Endothelial cell of umbilical vein (primary cell): ENCODE data around the gene MIEF1. TPM values are rescaled to one million over a fixed set of nuclear protein-coding genes. Genes with fewer than 3 reads are reported as not detected.

Experiments used
- BruUV-seq: library from RNA; stranded (reverse); fragments of 400-500 nt; replicated peaks from 2 replicates; lab custom pipeline; 2021; lab: Mats Ljungman, UMichigan
- CTCF ChIA-PET: fragments of 300-600, 350-600 bp; sonication (Branson Sonifier 250); formaldehyde crosslinking; loops from one replicate; lab custom pipeline; 2021; ENCODE audit warnings: antibody characterized with exemption, inconsistent platforms; lab: Charles Lee
- POLR2A ChIA-PET: fragments of 300-600, 350-600 bp; sonication (Branson Sonifier 250); formaldehyde crosslinking; loops from one replicate; lab custom pipeline; 2021; ENCODE audit warnings: antibody characterized with exemption, inconsistent platforms; lab: Charles Lee
- DNase-seq: peaks from one replicate; pipeline ENCODE4 v3.0.0-alpha.2; 2011; ENCODE audit warnings: low read depth, low spot score
- FAIRE-seq: peaks from 2 replicates; lab custom pipeline; 2011; peaks lifted over from hg19 to GRCh38; lab: Jason Lieb, UNC
- H2AFZ ChIP-seq: 2 replicates; pipeline ENCODE4 v1.6.0; 2012; ENCODE audit warnings: low read depth, low read length, control low read depth, inconsistent platforms
- H3K27ac ChIP-seq: 2 replicates; pipeline ENCODE4 v1.5.1; 2011; ENCODE audit warnings: low read depth, mild to moderate bottlenecking, control low read depth, low read length, moderate library complexity; ENCODE audit not compliant: insufficient read depth
- H3K27me3 ChIP-seq, 2 experiments: 2 replicates each; pipeline versions ENCODE4 v1.6.0 to v1.6.1; 2011; ENCODE audit warnings: low read length in 2 of 2, mixed read lengths in 1 of 2; ENCODE audit not compliant: control insufficient read depth in 2 of 2, insufficient read depth in 2 of 2
- H3K36me3 ChIP-seq, 2 experiments: 2 replicates in 1 of 2; 3 replicates in 1 of 2; pipeline ENCODE4 v1.5.1; 2011; ENCODE audit warnings: low read length in 2 of 2, mild to moderate bottlenecking in 1 of 2, moderate library complexity in 1 of 2; ENCODE audit not compliant: control insufficient read depth in 2 of 2, insufficient read depth in 2 of 2; ENCODE audit errors: extremely low read depth in 1 of 2
- H3K4me1 ChIP-seq: 3 replicates; pipeline ENCODE4 v1.5.1; 2011; ENCODE audit warnings: mild to moderate bottlenecking, low read length; ENCODE audit not compliant: control insufficient read depth, insufficient read depth; ENCODE audit errors: extremely low read depth
- H3K4me2 ChIP-seq: 2 replicates; pipeline ENCODE4 v1.6.1; 2011; ENCODE audit warnings: low read length, control low read depth, mixed read lengths; ENCODE audit not compliant: insufficient read depth
- H3K4me3 ChIP-seq, 3 experiments: fragments of 200-600 bp in 1 of 3; sonication (generic), shearing (Covaris generic) in 1 of 3; replicated peaks in 1 of 3; 2 replicates each; pipeline ENCODE4 v1.5.1; 2011 to 2016; ENCODE audit warnings: control low read depth in 3 of 3, low read length in 3 of 3, mild to moderate bottlenecking in 2 of 3, inconsistent platforms in 1 of 3, low read depth in 1 of 3, moderate library complexity in 1 of 3; ENCODE audit not compliant: insufficient read depth in 1 of 3
- H3K79me2 ChIP-seq: 2 replicates; pipeline ENCODE4 v1.6.0; 2012; ENCODE audit warnings: low read length, inconsistent platforms; ENCODE audit not compliant: control insufficient read depth, insufficient read depth
- H3K9ac ChIP-seq: replicated peaks from 2 replicates; pipeline ENCODE3; 2011; ENCODE audit warnings: low read length, control low read depth; ENCODE audit not compliant: insufficient read depth; ENCODE audit errors: extremely low read depth
- H3K9me1 ChIP-seq: replicated peaks from 3 replicates; pipeline ENCODE4 v1.6.0; 2011; ENCODE audit warnings: mild to moderate bottlenecking, low read length; ENCODE audit not compliant: control insufficient read depth, insufficient read depth; ENCODE audit errors: extremely low read depth
- H3K9me3 ChIP-seq: replicated peaks from 2 replicates; pipeline ENCODE4 v1.5.1; 2012; ENCODE audit warnings: low read length, inconsistent platforms; ENCODE audit not compliant: control insufficient read depth, insufficient read depth
- H4K20me1 ChIP-seq: replicated peaks from 2 replicates; pipeline ENCODE3; 2011; ENCODE audit warnings: mild to moderate bottlenecking, low read length; ENCODE audit not compliant: control insufficient read depth, insufficient read depth; ENCODE audit errors: extremely low read depth
- EZH2 ChIP-seq: IDR thresholded peaks from 2 replicates; pipeline ENCODE4 v1.6.1; 2012; ENCODE audit warnings: borderline replicate concordance, low read depth, mild to moderate bottlenecking, moderate library complexity, low read length, inconsistent platforms; ENCODE audit not compliant: severe bottlenecking
- FOS ChIP-seq: IDR thresholded peaks from 2 replicates; pipeline ENCODE4 v1.6.1; 2011; ENCODE audit warnings: mild to moderate bottlenecking, low read length, moderate library complexity, borderline replicate concordance; ENCODE audit not compliant: insufficient read depth
- GATA2 ChIP-seq: IDR thresholded peaks from 2 replicates; pipeline ENCODE4 v1.7.0; 2011; ENCODE audit warnings: low read depth, mild to moderate bottlenecking, moderate library complexity, mixed read lengths, low read length; ENCODE audit not compliant: insufficient read length, insufficient read depth
- JUN ChIP-seq: IDR thresholded peaks from 2 replicates; pipeline ENCODE4 v1.6.1; 2011; ENCODE audit warnings: borderline replicate concordance, low read depth; ENCODE audit not compliant: insufficient read length, insufficient read depth
- MAX ChIP-seq: IDR thresholded peaks from 2 replicates; pipeline ENCODE4 v1.6.1; 2011; ENCODE audit not compliant: insufficient read depth, insufficient read length
- MYC ChIP-seq: IDR thresholded peaks from one replicate; pipeline ENCODE4 v1.6.1; 2011; ENCODE audit warnings: mild to moderate bottlenecking, low read depth, low read length
- POLR2A ChIP-seq: IDR thresholded peaks from 2 replicates; pipeline ENCODE4 v1.6.1; 2012; ENCODE audit warnings: low read depth, mild to moderate bottlenecking, control low read depth, low read length
- POLR2AphosphoS5 ChIP-seq: IDR thresholded peaks from 2 replicates; pipeline ENCODE4 v1.6.1; 2012; ENCODE audit warnings: low read depth, mild to moderate bottlenecking, control low read depth, low read length, moderate library complexity; ENCODE audit not compliant: insufficient read depth
- dilution Hi-C: fragments of 300-500 bp; cut with MboI; formaldehyde crosslinking; loops from one replicate; pipeline ENCODE4 v1.15.0; 2019; ENCODE audit warnings: low sequenced_read_pairs; ENCODE audit not compliant: extremely low pct_ligation_motif_present
- intact Hi-C: fragments of 100-400 bp; cut with micrococcal nuclease; formaldehyde crosslinking; loops from one replicate; pipeline ENCODE4 v1.10.0; 2022
- polyA plus RNA-seq, 4 experiments: library from polyadenylated mRNA; depleted of rRNA in 3 of 4; stranded (reverse) in 3 of 4; unstranded in 1 of 4; fragments of >200 nt; gene quantifications; 2 replicates each; pipeline versions ENCODE4 v1.2.1 to v1.2.3, GENCODE V29; 2011 to 2012; ENCODE audit warnings: missing spikeins in 1 of 4
- total RNA-seq: library from RNA; stranded (reverse); gene quantifications from 2 replicates; pipeline ENCODE4 v1.2.3, GENCODE V29; 2021
- TF ChIP-seq, protein P1 (sequence below), 2 donors: IDR thresholded peaks; 1 replicate in 1 of 2; 2 replicates in 1 of 2; pipeline ENCODE4 v1.5.1; 2011; ENCODE audit warnings: low read length in 2 of 2, mild to moderate bottlenecking in 2 of 2, moderate library complexity in 2 of 2, control low read depth in 1 of 2, inconsistent platforms in 1 of 2, low read depth in 1 of 2; ENCODE audit not compliant: insufficient read depth in 1 of 2; ENCODE audit errors: extremely low read depth in 1 of 2

Gene MIEF1
- total and polyA plus RNA-seq, 2 donors (not counting 3 experiments of a cell fraction or from before 2014, with no cell fraction given): 14.2 to 31.1 TPM

- Histone ChIP-seq H3K27me3 (no peaks in the 10 kb centered on the region), H4K20me1 (no peaks in the 10 kb centered on the region), H3K4me1 (peaks cover 30% of the 10 kb centered on the region), H3K9me1 (no peaks in the 10 kb centered on the region), H3K9me3 (no peaks in the 10 kb centered on the region), H3K79me2 (peaks cover 45% of the 10 kb centered on the region), H3K36me3 (peaks cover 5 to 8% of the 10 kb centered on the region in 2 experiments), H3K27ac (no peak overlapping the region), H3K4me3 (no peak overlapping the region), H2AFZ (no peak overlapping the region), H3K4me2 (no peak overlapping the region), H3K9ac (no peak overlapping the region)
- peak; percentile 82 for DNase-seq
- ChIA-PET POLR2A (interaction anchor here (1.2 to 1.5 kb wide), 2 partner anchors 9 to 209 kb away, joined by 7 to 13 read pairs; partner anchors contain the start of genes ATF4 and RPL3), CTCF (interaction anchor here (0.6 to 6.4 kb wide), 41 partner anchors 9 to 1371 kb away, joined by 3 to 197 read pairs (median 5); partner anchors contain the start of genes ATF4, MIEF1, RPL3 and TAB1)
- no peak for TF ChIP-seq MAX
- no peak for TF ChIP-seq JUN
- peak; percentile 57 for TF ChIP-seq POLR2A
- no peak for TF ChIP-seq FOS
- TF ChIP-seq POLR2AphosphoS5: peak; percentile 78
- TF ChIP-seq, protein P1, sequence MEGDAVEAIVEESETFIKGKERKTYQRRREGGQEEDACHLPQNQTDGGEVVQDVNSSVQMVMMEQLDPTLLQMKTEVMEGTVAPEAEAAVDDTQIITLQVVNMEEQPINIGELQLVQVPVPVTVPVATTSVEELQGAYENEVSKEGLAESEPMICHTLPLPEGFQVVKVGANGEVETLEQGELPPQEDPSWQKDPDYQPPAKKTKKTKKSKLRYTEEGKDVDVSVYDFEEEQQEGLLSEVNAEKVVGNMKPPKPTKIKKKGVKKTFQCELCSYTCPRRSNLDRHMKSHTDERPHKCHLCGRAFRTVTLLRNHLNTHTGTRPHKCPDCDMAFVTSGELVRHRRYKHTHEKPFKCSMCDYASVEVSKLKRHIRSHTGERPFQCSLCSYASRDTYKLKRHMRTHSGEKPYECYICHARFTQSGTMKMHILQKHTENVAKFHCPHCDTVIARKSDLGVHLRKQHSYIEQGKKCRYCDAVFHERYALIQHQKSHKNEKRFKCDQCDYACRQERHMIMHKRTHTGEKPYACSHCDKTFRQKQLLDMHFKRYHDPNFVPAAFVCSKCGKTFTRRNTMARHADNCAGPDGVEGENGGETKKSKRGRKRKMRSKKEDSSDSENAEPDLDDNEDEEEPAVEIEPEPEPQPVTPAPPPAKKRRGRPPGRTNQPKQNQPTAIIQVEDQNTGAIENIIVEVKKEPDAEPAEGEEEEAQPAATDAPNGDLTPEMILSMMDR (IDR thresholded peaks at IDR 0.05; ENCODE audit: extremely low read depth in 1 of 2, insufficient read depth in 1 of 2, low read depth in 1 of 2, low read length in 2 of 2): peak; percentile 99 to 100
- TF ChIP-seq MYC: no peak
- TF ChIP-seq EZH2: no peak
- no peak for TF ChIP-seq GATA2
- no TSS peak for BruUV-seq
- dilution Hi-C loops: no loop called here
- intact Hi-C loops: loop anchor here (1.0 to 10.0 kb wide), 5 partner anchors 9 to 354 kb away; partner anchors contain the start of genes ATF4 and MIEF1
- FAIRE-seq: peak; percentile 78
Observed at GRCh38 chr22:39528681-39529486, 26.8 kb downstream of the MIEF1 start.
